BLaER1 treated with 17β-estradiol and CSF1 and Interleukin-3, amounts not matched to agents 10 nM and 100 nM (cell line): ENCODE data around the gene HSD17B3.

Source experiments
- H3K27ac ChIP-seq, 11 experiments: shearing (Covaris generic); formaldehyde crosslinking; 2 replicates each; pipeline ENCODE4 v1.8.1; 2022
- H3K27me3 ChIP-seq, 11 experiments: shearing (Covaris generic); formaldehyde crosslinking; 2 replicates each; pipeline ENCODE4 v1.8.1; 2022
- H3K36me3 ChIP-seq, 11 experiments: shearing (Covaris generic); formaldehyde crosslinking; 2 replicates each; pipeline ENCODE4 v1.8.1; 2022
- H3K4me1 ChIP-seq, 10 experiments: shearing (Covaris generic); formaldehyde crosslinking; 2 replicates each; pipeline ENCODE4 v1.8.1; 2022
- H3K4me2 ChIP-seq, 11 experiments: shearing (Covaris generic); formaldehyde crosslinking; 2 replicates each; pipeline ENCODE4 v1.8.1; 2022
- H3K4me3 ChIP-seq, 10 experiments: shearing (Covaris generic); formaldehyde crosslinking; 2 replicates each; pipeline ENCODE4 v1.8.1; 2022
- H3K9ac ChIP-seq, 11 experiments: shearing (Covaris generic); formaldehyde crosslinking; 2 replicates each; pipeline ENCODE4 v1.8.1; 2022
- H3K9me3 ChIP-seq, 11 experiments: shearing (Covaris generic); formaldehyde crosslinking; replicated peaks in 1 of 11; 2 replicates each; pipeline ENCODE4 v1.8.1; 2022
- H4K20me1 ChIP-seq, 11 experiments: shearing (Covaris generic); formaldehyde crosslinking; 2 replicates each; pipeline ENCODE4 v1.8.1; 2022
- Cebpa-rat ChIP-seq, 11 experiments: shearing (Covaris generic); IDR thresholded peaks; 2 replicates each; pipeline ENCODE4 v1.8.1; 2022

Gene HSD17B3

GRCh38 chr9:96215841-96216240 lies 86.1 kb downstream of the HSD17B3 start:
- Histone ChIP-seq H4K20me1 (no peaks in the 10 kb centered on the region), H3K9ac (no peak overlapping the region), H3K36me3 (no peaks in the 10 kb centered on the region), H3K27me3 (no peaks in the 10 kb centered on the region), H3K9me3 (peaks cover 0 to 32% (median 16%) of the 10 kb centered on the region in 11 experiments; a peak in 15 of 22 replicates), H3K4me1 (peaks cover 16 to 28% (median 22%) of the 10 kb centered on the region in 10 experiments), H3K4me3 (no peak overlapping the region), H3K27ac (no peak overlapping the region), H3K4me2 (peak overlapping the region in 5 of 11 experiments; percentile 69 to 79 (median 76); a peak in 5 of 22 replicates)
- no peak for TF ChIP-seq Cebpa-rat (IDR thresholded peaks at IDR 0.05)

GRCh38 chr9:96214635-96215034 lies 87.3 kb downstream of the HSD17B3 start:
- Histone ChIP-seq H3K27me3 (no peaks in the 10 kb centered on the region), H3K9ac (no peak overlapping the region), H3K36me3 (no peaks in the 10 kb centered on the region), H3K4me1 (peaks cover 19 to 28% (median 23%) of the 10 kb centered on the region in 10 experiments), H4K20me1 (no peaks in the 10 kb centered on the region), H3K4me3 (no peak overlapping the region), H3K27ac (no peak overlapping the region), H3K4me2 (no peak overlapping the region), H3K9me3 (peaks cover 0 to 32% (median 16%) of the 10 kb centered on the region in 11 experiments; a peak in 15 of 22 replicates)
- TF ChIP-seq Cebpa-rat (IDR thresholded peaks at IDR 0.05) = no peak

GRCh38 chr9:96209407-96210271 lies 92.3 kb downstream of the HSD17B3 start:
- no peak overlapping the region for H3K4me3 ChIP-seq
- no peaks in the 10 kb centered on the region for H3K27me3 ChIP-seq
- peak overlapping the region in 2 of 11 experiments; percentile 46 to 47; a peak in 4 of 22 replicates for H3K4me2 ChIP-seq
- H3K9ac ChIP-seq = no peak overlapping the region
- TF ChIP-seq Cebpa-rat (IDR thresholded peaks at IDR 0.05) = no peak
- no peak overlapping the region for H3K27ac ChIP-seq
- H4K20me1 ChIP-seq = no peaks in the 10 kb centered on the region
- H3K4me1 ChIP-seq = peaks cover under 1 to 21% (median 11%) of the 10 kb centered on the region in 10 experiments; a peak in 16 of 20 replicates
- H3K36me3 ChIP-seq = no peaks in the 10 kb centered on the region
- H3K9me3 ChIP-seq = peaks cover 0 to 19% (median 10%) of the 10 kb centered on the region in 11 experiments; a peak in 10 of 22 replicates

GRCh38 chr9:96206156-96206751 lies 95.7 kb downstream of the HSD17B3 start:
- TF ChIP-seq Cebpa-rat (IDR thresholded peaks at IDR 0.05) = no peak
- H3K4me1 ChIP-seq = peaks cover 17 to 55% (median 28%) of the 10 kb centered on the region in 10 experiments
- peaks cover 0 to 14% (median 0%) of the 10 kb centered on the region in 11 experiments; a peak in 3 of 22 replicates for H3K27me3 ChIP-seq
- no peak overlapping the region for H3K27ac ChIP-seq
- H3K4me2 ChIP-seq = peak overlapping the region in 7 of 11 experiments; percentile 0 to 79 (median 41); a peak in 12 of 22 replicates
- H4K20me1 ChIP-seq = no peaks in the 10 kb centered on the region
- H3K36me3 ChIP-seq = no peaks in the 10 kb centered on the region
- peaks cover 0 to 7% (median 0%) of the 10 kb centered on the region in 11 experiments; a peak in 1 of 22 replicates for H3K9me3 ChIP-seq
- no peak overlapping the region for H3K4me3 ChIP-seq
- H3K9ac ChIP-seq = no peak overlapping the region

- peaks cover 0 to 14% (median 0%) of the 10 kb centered on the region in 11 experiments; a peak in 3 of 22 replicates for H3K27me3 ChIP-seq
- H3K27ac ChIP-seq = peak overlapping the region in 1 of 11 experiments; percentile 50; a peak in 1 of 22 replicates
- no peak overlapping the region for H3K4me3 ChIP-seq
- no peaks in the 10 kb centered on the region for H4K20me1 ChIP-seq
- H3K4me2 ChIP-seq = peak overlapping the region in 7 of 11 experiments; percentile 67 to 81 (median 78); a peak in 11 of 22 replicates
- H3K4me1 ChIP-seq = peaks cover 16 to 62% (median 30%) of the 10 kb centered on the region in 10 experiments
- peaks cover 0 to 7% (median 0%) of the 10 kb centered on the region in 11 experiments; a peak in 1 of 22 replicates for H3K9me3 ChIP-seq
- no peak overlapping the region for H3K9ac ChIP-seq
- no peak for TF ChIP-seq Cebpa-rat (IDR thresholded peaks at IDR 0.05)
- H3K36me3 ChIP-seq = no peaks in the 10 kb centered on the region
Measured at GRCh38 chr9:96204853-96205252, 97.1 kb downstream of the HSD17B3 start.

GRCh38 chr9:96203867-96204501 lies 98.0 kb downstream of the HSD17B3 start:
- TF ChIP-seq Cebpa-rat (IDR thresholded peaks at IDR 0.05) = no peak
- Histone ChIP-seq H4K20me1 (no peaks in the 10 kb centered on the region), H3K27me3 (peaks cover 0 to 14% (median 0%) of the 10 kb centered on the region in 11 experiments; a peak in 3 of 22 replicates), H3K27ac (peak overlapping the region in 4 of 11 experiments; percentile 42 to 55 (median 48); a peak in 5 of 22 replicates), H3K9ac (peak overlapping the region in 4 of 11 experiments; percentile 15 to 47 (median 28); a peak in 6 of 22 replicates), H3K9me3 (peaks cover 0 to 7% (median 0%) of the 10 kb centered on the region in 11 experiments; a peak in 1 of 22 replicates), H3K4me3 (peak overlapping the region in 1 of 10 experiments; percentile 26; a peak in 2 of 20 replicates), H3K4me1 (peaks cover 15 to 68% (median 37%) of the 10 kb centered on the region in 10 experiments), H3K36me3 (no peaks in the 10 kb centered on the region), H3K4me2 (peak overlapping the region; percentile 25 to 81 (median 75); a peak in 20 of 22 replicates)

GRCh38 chr9:96202971-96203780 lies 98.8 kb downstream of the HSD17B3 start:
- Histone ChIP-seq H3K9ac (peak overlapping the region in 2 of 11 experiments; percentile 16 to 41; a peak in 3 of 22 replicates), H3K27ac (peak overlapping the region in 4 of 11 experiments; percentile 42 to 55 (median 48); a peak in 5 of 22 replicates), H3K27me3 (peaks cover 0 to 14% (median 0%) of the 10 kb centered on the region in 11 experiments; a peak in 3 of 22 replicates), H3K36me3 (no peaks in the 10 kb centered on the region), H4K20me1 (no peaks in the 10 kb centered on the region), H3K4me3 (no peak overlapping the region), H3K4me1 (peaks cover 23 to 76% (median 45%) of the 10 kb centered on the region in 10 experiments), H3K4me2 (peak overlapping the region; percentile 25 to 81 (median 75); a peak in 20 of 22 replicates), H3K9me3 (peaks cover 0 to 7% (median 0%) of the 10 kb centered on the region in 11 experiments; a peak in 1 of 22 replicates)
- TF ChIP-seq Cebpa-rat (IDR thresholded peaks at IDR 0.05) = no peak
